SJCRH30 (cell line): ENCODE measurements around the gene OPRL1. TPM values are rescaled to one million over a fixed set of nuclear protein-coding genes. Genes with fewer than 3 reads are reported as not detected.

ENCODE experiments used
- DNase-seq, 2 experiments: peaks; one replicate each; pipeline ENCODE4 v3.0.0-alpha.2; 2015 to 2020
- H3K27ac ChIP-seq: fragments of 250-450 bp; sonication (Bioruptor Pico); 2 replicates; pipeline ENCODE4 v1.5.1; 2020; ENCODE audit warnings: mild to moderate bottlenecking, moderate library complexity
- H3K27me3 ChIP-seq: fragments of 250-450 bp; sonication (Bioruptor Pico); 2 replicates; pipeline ENCODE4 v1.5.1; 2020; ENCODE audit warnings: mild to moderate bottlenecking, moderate library complexity
- H3K36me3 ChIP-seq: fragments of 250-450 bp; sonication (Bioruptor Pico); 2 replicates; pipeline ENCODE4 v1.5.1; 2020; ENCODE audit warnings: mild to moderate bottlenecking, moderate library complexity
- H3K4me1 ChIP-seq: fragments of 250-450 bp; sonication (Bioruptor Pico); 2 replicates; pipeline ENCODE4 v1.5.1; 2020; ENCODE audit warnings: mild to moderate bottlenecking, moderate library complexity
- H3K4me3 ChIP-seq: fragments of 250-450 bp; sonication (Bioruptor Pico); 2 replicates; pipeline ENCODE4 v1.5.1; 2020; ENCODE audit warnings: mild to moderate bottlenecking, moderate library complexity
- H3K9me3 ChIP-seq: fragments of 250-450 bp; sonication (Bioruptor Pico); replicated peaks from 2 replicates; pipeline ENCODE4 v1.5.1; 2020; ENCODE audit warnings: mild to moderate bottlenecking, moderate library complexity
- total RNA-seq: library from RNA; depleted of rRNA; stranded (reverse); fragments of >200 nt; shearing (Covaris generic); gene quantifications from 2 replicates; pipeline ENCODE4 v1.2.3, GENCODE V29; 2014

OPRL1 gene
- total RNA-seq, 1 experiment from 2014 or later, result 0.43 TPM

DNA sequence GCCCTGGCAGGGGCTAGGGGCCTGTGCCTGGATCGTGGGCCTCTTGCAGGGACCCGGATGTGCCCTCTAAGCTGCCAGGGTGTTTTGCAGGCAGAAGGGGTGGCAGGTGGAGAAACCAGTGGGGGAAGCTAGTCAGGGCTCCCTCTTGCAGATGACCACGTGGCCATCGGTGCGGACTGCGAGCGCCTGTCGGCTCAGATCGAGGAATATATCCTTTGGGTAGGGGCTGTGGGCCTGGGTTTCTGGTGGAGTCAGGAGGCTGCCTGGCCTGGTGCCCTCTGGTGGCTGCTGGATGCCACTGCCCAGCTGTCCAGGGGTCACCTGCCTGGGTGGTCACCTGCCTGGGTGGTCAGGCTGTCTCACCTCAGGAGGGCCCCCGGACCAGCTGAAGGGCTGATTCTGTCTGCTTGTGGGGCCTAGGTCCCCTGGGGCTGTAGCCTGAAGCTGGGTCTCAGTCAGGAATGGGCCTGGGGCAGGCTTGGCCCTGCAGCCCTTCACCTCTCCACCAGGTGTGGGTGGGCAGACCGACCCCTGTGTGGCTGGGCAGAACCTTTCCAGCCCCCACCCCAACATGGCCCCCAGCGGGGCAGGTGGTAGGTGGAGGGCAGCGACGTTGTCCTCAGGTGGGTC is 10.2 kb upstream of the OPRL1 start:
- Histone ChIP-seq H3K36me3 (no peaks in the 10 kb centered on the region), H3K27ac (no peak overlapping the region), H3K27me3 (no peaks in the 10 kb centered on the region), H3K4me3 (no peak overlapping the region), H3K9me3 (no peaks in the 10 kb centered on the region), H3K4me1 (peaks cover 34% of the 10 kb centered on the region)
- DNase-seq, result peak; percentile 75 to 77

- DNase-seq, result no peak
- Histone ChIP-seq H3K27me3 (no peaks in the 10 kb centered on the region), H3K4me3 (no peak overlapping the region), H3K9me3 (no peaks in the 10 kb centered on the region), H3K4me1 (peaks cover 34% of the 10 kb centered on the region), H3K36me3 (no peaks in the 10 kb centered on the region), H3K27ac (no peak overlapping the region)
These were observed 9.5 kb upstream of the OPRL1 start for GRCh38 chr20:64070244-64070993.

- Histone ChIP-seq H3K36me3 (no peaks in the 10 kb centered on the region), H3K4me3 (no peak overlapping the region), H3K9me3 (no peaks in the 10 kb centered on the region), H3K4me1 (peaks cover 24% of the 10 kb centered on the region), H3K27ac (no peak overlapping the region), H3K27me3 (no peaks in the 10 kb centered on the region)
- no peak for DNase-seq
These were observed 8.2 kb upstream of the OPRL1 start for GRCh38 chr20:64071341-64072332.

DNA sequence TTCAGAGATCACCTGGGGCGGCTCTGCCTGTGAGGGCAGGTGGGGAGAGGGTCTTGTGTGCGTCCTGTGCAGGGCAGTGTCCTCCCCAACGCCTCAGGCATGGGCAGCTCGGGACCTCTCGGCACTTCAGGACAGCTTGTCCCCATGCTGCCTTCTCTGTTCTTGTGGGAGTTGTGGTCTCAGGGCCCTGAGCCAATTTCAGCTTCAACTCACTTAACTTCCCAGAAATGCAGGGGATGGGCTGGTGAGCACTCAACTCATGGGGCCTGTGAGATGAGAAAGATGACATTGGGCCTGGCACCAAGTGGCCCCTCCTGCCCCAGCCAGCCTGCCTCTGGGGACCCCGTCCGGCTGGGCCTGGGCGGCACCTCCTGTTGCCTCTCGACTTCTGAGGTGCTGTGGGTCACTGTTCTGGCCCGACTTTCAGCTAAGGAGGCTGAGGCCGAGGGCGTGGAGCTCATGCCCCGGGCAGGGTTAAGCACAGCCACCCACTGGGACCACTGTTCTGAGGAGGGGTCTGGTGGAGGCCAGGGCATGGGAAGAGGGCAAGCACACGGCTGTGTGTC is 7.3 kb upstream of the OPRL1 start:
- Histone ChIP-seq H3K4me1 (peaks cover 24% of the 10 kb centered on the region), H3K36me3 (no peaks in the 10 kb centered on the region), H3K9me3 (no peaks in the 10 kb centered on the region), H3K27ac (no peak overlapping the region), H3K4me3 (no peak overlapping the region), H3K27me3 (no peaks in the 10 kb centered on the region)
- DNase-seq, result no peak

- no peak for DNase-seq
- Histone ChIP-seq H3K27ac (no peak overlapping the region), H3K4me1 (peaks cover 27% of the 10 kb centered on the region), H3K36me3 (no peaks in the 10 kb centered on the region), H3K27me3 (no peaks in the 10 kb centered on the region), H3K9me3 (no peaks in the 10 kb centered on the region), H3K4me3 (no peak overlapping the region)
These were observed 6.3 kb upstream of the OPRL1 start for GRCh38 chr20:64073476-64074183.

DNA sequence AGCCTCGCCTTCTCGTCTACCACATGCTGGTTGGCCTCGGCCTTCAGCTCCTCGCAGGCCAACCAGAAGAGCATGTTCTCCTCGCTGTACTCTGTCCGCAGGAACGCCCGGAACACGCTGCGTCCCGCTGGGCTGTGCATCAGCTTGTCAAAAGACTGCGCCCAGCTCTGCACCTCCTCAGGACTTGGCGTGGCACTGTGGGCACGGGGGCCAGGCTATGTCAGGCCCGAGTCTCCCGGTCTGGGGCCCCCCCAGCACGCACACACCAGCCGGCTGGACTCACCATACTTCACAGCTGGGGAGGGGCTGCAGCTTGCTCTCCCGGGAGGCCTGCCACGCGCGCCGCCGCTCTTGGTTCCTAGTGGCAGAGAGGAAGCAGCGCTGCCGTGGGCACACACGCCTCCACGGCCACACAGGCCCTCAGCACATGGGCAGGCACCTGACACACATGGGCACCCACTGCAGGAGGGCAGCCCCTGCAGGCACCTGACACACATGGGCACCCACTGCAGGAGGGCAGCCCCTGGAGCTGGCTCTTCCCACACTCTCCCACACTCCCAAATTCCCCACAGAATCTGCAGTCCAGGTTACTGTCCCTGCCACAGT is 5.6 kb upstream of the OPRL1 start:
- no peak for DNase-seq
- H3K4me3 ChIP-seq, result no peak overlapping the region
- H3K27ac ChIP-seq, result no peak overlapping the region
- H3K4me1 ChIP-seq, result peaks cover 22% of the 10 kb centered on the region
- no peaks in the 10 kb centered on the region for H3K27me3 ChIP-seq
- no peaks in the 10 kb centered on the region for H3K9me3 ChIP-seq
- H3K36me3 ChIP-seq, result no peaks in the 10 kb centered on the region

DNA sequence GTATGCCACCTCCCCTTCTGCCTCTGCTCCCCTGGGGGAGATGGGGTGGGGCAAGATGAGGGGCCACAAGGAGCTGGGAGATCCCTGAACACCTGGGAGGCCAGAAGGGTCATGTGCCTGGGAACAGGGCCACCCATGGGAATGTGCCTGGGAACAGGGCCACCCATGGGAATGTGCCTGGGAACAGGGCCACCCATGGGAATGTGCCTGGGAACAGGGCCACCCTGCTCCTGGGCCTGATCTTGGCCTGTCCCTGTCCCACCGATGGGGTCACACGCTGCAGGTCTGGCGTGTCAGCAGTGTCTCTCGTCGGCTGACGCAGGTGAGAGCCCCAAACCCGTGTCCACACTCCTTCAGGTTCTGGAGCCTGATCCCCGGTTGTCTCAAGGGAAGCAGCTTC is 4.9 kb upstream of the OPRL1 start:
- H3K36me3 ChIP-seq, result no peaks in the 10 kb centered on the region
- H3K4me1 ChIP-seq, result peaks cover 15% of the 10 kb centered on the region
- H3K27me3 ChIP-seq, result no peaks in the 10 kb centered on the region
- DNase-seq, result no peak
- H3K4me3 ChIP-seq, result no peak overlapping the region
- H3K27ac ChIP-seq, result no peak overlapping the region
- H3K9me3 ChIP-seq, result no peaks in the 10 kb centered on the region

DNA sequence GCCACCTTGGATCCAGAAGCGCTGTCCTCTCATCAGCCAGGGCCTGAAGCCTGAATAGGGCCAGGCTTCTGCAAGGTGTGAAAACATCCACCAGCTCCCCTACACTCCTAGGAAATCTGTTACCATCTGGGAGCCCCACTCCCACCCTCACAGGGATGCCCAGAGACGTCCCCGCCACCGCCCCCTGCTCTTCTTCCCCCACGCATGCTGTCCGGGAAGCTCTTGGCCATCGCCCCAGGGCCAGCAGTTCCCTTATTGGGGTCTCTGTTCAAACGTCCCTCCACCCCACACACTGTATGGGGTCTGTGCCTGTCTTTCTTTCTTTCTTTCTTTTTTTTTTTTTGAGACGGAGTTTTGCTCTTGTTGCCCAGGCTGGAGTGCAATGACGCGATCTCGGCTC is 4.3 kb upstream of the OPRL1 start:
- no peak overlapping the region for H3K4me3 ChIP-seq

DNA sequence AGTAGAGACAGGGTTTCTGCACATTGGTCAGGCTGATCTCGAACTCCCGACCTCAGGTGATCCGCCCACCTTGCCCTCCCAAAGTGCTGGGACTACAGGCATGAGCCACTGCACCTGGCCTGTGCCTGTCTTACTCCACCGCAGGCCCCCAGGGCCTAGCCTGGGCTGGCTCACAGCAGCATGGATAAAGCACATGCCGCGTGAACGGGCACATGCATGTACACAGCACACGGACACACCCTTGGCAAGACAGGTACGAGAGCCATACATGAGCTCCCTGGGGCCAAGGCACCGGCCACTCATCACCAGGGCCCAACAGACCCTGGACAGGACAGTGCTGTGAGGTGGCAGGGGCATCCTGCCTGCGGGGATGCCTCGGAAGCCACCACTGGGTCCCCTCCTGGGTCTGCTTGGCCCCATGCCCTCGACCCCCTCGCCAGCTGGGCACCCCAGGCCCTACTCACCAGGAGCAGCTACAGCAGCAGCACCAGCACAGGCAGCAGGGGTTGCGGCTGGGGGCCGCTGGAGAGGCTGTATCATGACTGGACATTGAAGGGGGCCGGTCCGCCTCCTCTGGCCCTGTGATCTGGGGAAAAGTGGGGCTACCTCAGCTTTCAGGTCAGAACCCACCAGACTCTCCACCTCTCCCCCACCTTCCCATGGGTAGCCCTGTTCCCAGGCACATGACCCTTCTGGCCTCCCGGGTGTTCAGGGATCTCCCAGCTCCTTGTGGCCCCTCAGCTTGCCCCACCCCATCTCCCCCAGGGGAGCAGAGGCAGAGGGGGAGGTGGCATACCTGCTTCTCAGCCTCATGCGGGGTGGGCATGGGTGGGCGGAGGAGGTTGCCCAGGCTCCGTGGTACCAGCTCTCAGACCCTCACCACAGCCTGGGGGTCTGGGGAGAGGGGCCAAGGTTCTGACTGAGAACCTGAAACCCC is 3.6 kb upstream of the OPRL1 start:
- Histone ChIP-seq H3K36me3 (no peaks in the 10 kb centered on the region), H3K4me1 (peaks cover 14% of the 10 kb centered on the region), H3K27me3 (peaks cover 6% of the 10 kb centered on the region), H3K9me3 (no peaks in the 10 kb centered on the region), H3K4me3 (no peak overlapping the region), H3K27ac (no peak overlapping the region)
- no peak for DNase-seq

More for the DNA sequence above, 4.3 kb upstream of the OPRL1 start:
- no peak for DNase-seq
- Histone ChIP-seq H3K27me3 (peaks cover 5% of the 10 kb centered on the region), H3K36me3 (no peaks in the 10 kb centered on the region), H3K27ac (no peak overlapping the region), H3K9me3 (no peaks in the 10 kb centered on the region), H3K4me1 (peaks cover 14% of the 10 kb centered on the region)

DNA sequence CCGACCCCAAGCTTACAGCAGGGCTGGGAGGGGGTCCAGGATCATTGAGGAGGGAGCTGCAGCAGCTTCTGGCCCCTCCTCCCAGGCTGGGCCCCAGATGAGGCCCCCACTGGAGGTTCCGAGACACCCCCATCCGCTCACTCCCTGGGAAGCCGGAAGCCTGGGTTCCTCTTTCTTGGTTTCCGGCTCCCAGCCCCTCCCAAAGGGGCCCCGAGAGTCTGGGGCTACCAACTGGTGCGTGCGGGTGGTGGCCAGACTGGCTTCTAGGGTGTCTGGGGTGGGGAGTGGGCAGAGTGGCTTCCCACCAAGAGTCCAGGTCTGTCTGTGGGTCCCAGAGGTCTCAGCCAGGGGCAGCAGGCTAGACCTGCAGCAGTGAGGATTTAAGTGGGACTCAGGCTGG is 2.8 kb upstream of the OPRL1 start:
- Histone ChIP-seq H3K36me3 (no peaks in the 10 kb centered on the region), H3K4me3 (no peak overlapping the region), H3K4me1 (peaks cover 14% of the 10 kb centered on the region), H3K27me3 (peaks cover 6% of the 10 kb centered on the region), H3K27ac (no peak overlapping the region), H3K9me3 (no peaks in the 10 kb centered on the region)
- DNase-seq, result no peak

DNA sequence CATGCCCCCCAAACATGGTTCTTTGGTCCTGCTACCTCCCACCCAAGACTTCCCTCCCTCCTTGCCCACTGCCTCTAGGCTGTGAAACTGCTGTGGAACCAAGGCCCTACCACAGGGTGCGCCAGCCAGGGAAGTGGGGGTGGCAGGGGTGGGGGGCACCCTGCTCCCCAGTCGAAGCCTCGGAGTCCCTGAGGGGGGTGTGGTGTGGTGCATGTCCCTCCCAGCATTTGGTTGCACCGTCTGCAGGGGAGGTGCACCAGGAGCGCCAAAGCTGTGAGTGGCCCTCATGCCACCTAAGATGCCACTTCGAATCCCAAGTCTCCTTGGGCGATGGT is 2.4 kb upstream of the OPRL1 start:
- Histone ChIP-seq H3K27ac (no peak overlapping the region), H3K4me1 (peaks cover 17% of the 10 kb centered on the region), H3K27me3 (peaks cover 6% of the 10 kb centered on the region), H3K36me3 (no peaks in the 10 kb centered on the region), H3K4me3 (no peak overlapping the region), H3K9me3 (no peaks in the 10 kb centered on the region)
- DNase-seq, result no peak

- Histone ChIP-seq H3K4me1 (peaks cover 20% of the 10 kb centered on the region), H3K36me3 (no peaks in the 10 kb centered on the region), H3K27ac (no peak overlapping the region), H3K9me3 (no peaks in the 10 kb centered on the region), H3K27me3 (peaks cover 9% of the 10 kb centered on the region), H3K4me3 (no peak overlapping the region)
- DNase-seq, result peak; percentile 61 to 76
These were observed 1.9 kb upstream of the OPRL1 start for GRCh38 chr20:64077876-64078551.

GRCh38 chr20:64078934-64079272 is 979 bp upstream of the OPRL1 start:
- peaks cover 13% of the 10 kb centered on the region for H3K27me3 ChIP-seq
- DNase-seq, result no peak
- H3K9me3 ChIP-seq, result no peaks in the 10 kb centered on the region
- peak overlapping the region; percentile 73 for H3K4me3 ChIP-seq
- H3K36me3 ChIP-seq, result no peaks in the 10 kb centered on the region
- peaks cover 21% of the 10 kb centered on the region for H3K4me1 ChIP-seq
- H3K27ac ChIP-seq, result no peak overlapping the region
